GM19025 (cell line): Measurements from ENCODE around the gene PTPRD.
"Not testable (repeated sequence)": the region's sequence is repeated elsewhere in the genome, so short reads cannot be mapped to it uniquely, and the experiment has no call there.

ENCODE experiments used
- ATAC-seq: cut with Tn5 transposase; IDR thresholded peaks from one replicate; pipeline ENCODE4 v1.9.1; 2021; ENCODE audit warnings: mild to moderate bottlenecking, low read depth, moderate library complexity; ENCODE audit not compliant: unreplicated experiment

Gene PTPRD

DNA sequence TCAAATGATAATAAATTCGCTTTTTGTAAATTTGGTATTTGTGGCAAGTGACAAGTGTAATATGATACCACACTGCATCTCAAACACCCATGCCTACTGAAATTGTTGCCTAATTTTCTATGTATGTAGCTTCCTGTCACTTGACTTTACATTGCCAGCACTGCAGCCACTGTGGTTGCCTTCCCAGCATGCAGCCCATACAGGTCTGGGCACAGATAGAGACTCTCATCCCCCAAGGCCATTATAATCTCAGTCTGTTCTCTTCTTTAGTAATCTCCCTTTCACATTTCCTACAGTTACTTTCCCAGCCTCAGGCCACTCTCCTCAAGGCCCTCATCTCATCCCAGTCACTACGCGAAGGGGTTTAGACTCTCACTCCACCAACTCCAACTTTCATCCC lies 1200.6 kb downstream of the PTPRD start:
- ATAC-seq = no peak

DNA sequence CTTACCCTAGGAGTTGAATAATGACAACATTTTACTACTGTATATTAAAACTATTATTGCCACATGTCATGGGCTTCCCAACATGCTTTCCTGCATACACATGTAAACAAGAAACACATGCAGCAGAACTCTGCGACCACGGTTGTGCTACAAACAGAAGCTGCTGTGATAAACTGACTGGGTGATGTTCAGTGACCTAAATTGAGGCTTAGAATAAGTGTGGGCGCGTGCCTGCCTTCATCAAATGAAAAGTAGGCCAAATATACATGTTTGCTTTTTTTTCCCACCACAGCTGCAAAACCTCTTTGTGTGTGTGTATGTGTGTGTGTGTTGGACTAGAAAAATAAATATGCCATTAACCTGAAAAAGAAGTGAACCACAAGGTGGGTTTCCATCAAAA lies 1202.1 kb downstream of the PTPRD start:
- ATAC-seq = no peak

DNA sequence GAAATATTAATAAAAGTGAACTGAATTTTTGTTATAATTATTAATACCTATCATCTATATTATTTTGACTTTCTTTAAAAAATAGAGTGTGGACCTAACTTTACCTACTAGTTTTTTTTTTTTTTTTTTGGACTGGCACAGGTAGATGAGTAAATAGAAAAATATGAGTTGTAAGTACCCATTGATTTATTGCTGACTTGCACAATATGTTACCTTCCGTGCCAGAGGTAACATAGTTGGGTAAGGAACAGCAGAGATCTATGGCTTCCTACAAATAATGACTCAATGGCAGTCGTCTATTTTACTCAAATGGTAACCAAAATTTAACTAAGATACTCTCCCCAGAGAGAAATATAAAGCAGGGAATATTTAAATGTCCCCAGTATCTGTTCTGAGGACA lies 1212.8 kb downstream of the PTPRD start:
- ATAC-seq = no peak

DNA sequence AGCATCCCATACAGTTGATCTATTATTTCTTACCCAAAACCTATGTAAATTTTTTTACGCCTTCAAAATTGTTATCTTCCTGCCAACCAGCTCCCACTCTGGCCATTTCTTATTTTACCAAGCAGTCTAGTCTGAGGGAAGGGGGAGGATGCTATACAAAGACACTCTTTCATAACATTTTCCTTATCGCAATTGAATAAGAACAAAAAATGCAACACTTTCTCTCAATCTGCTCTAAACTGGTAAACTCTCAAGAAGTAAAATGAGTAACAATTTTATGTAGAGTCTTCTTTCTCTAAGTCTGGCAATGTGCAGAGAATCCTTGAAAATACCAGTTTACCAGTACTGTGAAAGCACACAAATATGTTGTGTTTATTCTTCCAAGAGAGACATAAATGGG lies 1216.3 kb downstream of the PTPRD start:
- no peak for ATAC-seq

DNA sequence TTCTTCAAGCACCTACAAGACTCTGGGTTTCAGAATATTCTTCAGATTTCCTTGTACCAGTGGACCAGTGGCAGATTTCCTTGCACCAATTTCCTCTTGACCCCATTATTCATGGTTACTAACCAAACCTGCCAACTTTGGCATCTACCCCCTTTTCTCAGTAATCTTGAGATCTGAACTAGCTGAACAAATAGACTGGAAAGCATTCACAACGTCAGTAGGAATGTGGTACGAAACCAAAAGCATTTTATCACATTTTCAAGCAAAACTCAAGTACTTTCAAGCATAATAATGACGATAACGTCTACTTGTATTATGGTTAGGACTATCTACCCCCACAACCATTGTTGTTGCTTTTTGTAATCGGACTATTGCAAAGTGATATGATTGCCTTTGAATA lies 1217.3 kb downstream of the PTPRD start:
- ATAC-seq = no peak

DNA sequence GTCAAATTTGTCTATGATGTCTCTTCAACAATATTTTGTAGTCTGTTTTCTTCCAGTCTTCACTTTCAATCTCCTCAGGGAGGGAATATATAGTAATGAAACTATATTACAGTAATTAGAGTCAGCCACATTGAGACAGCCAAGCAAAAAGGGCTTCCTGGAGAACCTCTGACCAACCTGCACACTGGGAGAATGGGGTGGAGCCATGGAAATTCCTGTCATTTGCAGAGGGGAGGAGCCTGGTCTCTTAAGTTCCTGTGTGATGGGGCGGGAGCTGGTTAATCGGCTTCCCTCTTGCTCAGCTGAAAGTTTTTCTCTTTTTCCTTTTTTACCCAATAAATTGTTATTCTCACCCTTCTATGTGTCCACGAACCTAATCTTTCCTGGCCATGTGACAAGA lies 1220.0 kb downstream of the PTPRD start:
- no peak for ATAC-seq

DNA sequence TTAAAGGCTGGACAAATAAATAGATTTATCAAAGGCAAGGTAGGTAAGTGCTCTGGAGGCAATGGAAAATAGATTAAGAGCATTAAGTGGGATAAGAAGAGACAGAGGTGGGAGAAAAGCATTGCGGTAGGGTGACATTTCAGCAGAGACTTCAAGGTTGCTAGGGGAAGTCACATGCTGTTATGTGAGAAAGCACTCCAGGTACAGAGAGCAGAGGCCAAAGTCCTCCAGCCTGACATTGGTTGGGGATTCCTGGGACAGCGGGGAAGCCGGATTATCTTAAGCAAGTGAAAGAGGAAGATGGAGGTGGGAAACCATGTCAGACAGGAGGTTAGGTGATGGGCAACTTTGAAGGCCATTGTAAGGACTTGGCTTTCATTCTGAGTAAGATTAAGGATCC lies 1222.9 kb downstream of the PTPRD start:
- ATAC-seq = no peak

DNA sequence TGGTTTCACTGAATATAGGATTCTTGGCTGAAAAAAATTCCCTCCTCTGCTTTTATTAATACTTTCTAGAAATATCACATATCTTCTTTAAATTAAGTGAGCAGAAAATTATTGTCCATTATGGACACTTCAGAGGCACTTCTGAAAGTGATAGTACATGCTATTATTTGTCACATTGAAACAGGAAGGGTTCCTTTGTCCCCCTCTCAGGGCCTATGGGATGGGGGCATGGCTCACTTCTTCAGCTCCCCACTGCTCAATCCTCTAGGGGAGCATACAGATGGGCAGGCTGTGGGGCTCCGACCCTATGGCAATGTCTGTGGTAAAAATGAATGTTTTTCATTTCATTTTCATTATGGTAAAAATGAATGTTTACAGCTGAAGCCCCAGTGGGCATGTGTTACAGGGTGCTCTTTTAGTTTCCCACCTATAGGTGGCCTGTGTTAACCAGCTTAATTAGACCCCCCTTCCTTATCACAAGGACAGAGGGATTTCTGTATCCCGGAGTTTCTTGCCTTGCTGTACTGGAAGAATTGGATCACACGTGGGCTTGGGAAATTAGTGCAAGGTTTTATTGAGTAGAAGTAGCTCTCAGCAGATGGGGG lies 1225.2 kb downstream of the PTPRD start:
- ATAC-seq = no peak

DNA sequence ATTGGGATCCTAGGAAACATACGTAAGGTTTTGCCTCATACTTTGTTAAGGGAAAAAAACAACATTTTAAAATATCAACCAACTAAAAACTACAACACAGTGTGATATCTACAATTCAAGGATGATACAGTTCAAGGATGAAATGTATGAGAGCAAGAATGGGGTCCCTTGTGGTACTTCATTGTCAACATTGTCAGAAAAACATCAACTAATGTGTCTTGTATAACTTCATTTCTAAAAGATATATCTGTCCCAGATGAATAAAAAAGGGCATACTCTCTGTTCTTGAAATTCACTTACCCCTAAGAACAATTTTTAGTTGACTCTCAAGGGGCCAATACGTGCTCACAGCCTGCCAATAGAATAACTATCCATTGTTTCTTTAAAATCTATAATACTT lies 1250.5 kb downstream of the PTPRD start:
- no peak for ATAC-seq

DNA sequence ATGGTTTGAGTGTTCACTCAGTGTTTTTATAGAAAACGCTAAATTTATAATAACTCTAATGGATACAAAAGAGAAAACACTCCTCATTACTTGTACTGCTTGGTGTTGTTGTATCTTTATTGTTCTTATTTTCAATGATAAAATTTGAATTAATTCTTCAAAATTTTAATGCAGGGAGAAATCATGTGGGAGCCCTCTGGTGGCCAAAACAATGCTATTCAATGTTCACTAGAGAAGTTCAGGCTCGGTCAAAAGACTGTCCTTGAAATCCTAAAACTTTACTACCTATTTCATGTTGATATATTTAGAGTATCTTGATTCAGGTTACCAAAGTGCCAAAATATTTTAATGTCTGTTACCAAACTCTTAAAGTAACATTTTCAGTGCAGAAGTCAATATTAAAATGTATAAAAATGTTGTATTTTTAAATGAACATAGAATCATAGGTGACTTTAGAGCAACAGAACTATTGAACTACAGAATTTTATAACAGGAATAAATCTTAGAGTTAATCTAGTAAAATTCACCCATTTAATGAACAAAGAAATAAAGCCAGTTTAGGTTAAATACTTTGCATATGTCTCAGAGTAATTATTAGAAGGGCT lies 1259.8 kb downstream of the PTPRD start:
- ATAC-seq = no peak

DNA sequence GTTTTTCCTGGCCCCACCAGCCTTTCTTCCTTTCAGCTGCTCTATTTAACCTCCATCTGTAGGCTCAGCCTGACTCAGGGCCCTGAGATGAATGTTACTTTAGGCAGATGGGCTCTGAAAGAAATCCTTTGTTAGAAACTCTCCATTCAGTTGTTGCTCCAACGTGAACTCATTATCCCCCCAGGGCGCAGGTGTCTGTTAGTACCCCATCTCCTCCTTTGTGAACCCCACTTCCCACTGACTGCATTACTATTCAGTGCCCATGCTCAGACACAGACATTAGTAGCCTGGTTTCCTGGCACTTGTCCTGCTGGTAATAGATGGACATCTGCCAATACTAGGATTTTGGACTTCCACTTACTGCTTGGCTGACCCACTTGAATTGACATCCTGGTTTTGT lies 1271.6 kb downstream of the PTPRD start:
- no peak for ATAC-seq

DNA sequence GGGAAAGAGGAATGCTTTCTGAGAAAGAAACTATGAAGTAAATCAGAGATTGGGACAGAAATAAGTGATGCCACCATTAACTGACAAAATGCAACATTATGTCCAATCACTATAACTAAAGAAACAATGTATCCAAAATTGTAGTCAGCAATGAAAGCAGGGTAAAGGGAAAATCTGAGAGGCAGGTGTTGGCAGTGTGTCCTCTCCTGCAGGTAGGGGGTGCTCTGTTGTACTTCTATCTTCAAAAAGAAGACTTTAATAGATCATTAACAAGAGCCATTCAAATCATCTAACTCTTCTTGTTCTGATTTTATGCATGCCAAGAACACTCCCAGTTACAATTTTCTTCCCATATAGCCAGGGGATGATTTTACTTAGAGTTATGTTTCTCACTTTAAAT lies 1275.7 kb downstream of the PTPRD start:
- ATAC-seq = no peak

DNA sequence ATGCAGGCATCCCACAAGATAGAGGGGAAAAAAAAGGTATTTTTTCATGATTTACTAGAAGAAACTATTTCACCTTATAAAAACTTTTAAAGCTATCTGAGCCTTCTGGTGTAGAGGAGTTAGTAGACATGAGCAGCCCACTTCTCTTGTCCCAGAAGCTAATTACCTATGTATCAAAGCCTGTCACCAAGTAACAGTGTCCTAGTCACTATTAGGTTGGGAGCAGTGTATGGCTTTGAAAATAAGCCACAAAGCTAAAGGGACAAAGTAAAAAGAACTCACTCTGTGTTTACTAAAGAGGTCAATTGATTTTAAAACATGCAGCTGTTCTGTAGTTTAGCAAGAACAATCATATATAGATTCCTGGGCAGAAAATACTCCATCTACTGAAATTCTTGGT lies 1286.1 kb downstream of the PTPRD start:
- ATAC-seq = no peak

DNA sequence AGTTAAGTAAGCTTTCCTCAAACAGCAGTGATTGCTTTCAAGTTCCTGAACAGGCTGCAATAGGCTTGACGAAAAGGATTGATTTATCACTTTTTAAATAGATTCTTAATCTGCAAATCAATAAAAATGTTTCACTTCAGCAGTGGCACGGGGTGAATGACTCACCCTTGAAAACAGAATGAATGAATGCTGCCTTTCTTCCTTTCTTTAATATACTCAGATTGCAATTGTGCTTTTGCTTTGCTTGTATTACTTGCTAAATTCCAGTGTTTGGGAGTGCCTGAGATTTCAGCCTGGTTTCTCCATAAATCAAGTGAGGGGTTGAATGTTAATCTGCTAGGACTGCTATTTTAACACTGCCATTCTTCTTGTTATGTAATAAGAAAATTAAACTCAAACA lies 1293.8 kb downstream of the PTPRD start:
- no peak for ATAC-seq

DNA sequence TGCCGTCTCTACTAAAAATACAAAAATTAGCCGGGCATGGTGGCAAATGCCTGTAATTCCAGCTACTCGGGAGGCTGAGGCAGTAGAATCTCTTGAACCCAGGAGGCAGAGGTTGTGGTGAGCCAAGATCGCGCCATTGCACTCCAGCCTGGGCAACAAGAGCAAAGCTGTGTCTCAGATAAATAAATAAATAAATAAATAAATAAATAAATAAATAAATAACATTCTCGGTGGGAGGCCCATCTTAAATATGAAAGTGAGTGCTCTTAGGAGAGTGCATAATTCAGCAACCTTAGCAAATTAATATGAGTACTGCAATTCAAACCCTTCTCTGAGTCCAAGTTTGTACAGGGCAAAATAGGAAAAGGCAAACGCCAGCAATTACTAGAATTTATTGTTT lies 1302.1 kb downstream of the PTPRD start:
- ATAC-seq = not testable (repeated sequence)

DNA sequence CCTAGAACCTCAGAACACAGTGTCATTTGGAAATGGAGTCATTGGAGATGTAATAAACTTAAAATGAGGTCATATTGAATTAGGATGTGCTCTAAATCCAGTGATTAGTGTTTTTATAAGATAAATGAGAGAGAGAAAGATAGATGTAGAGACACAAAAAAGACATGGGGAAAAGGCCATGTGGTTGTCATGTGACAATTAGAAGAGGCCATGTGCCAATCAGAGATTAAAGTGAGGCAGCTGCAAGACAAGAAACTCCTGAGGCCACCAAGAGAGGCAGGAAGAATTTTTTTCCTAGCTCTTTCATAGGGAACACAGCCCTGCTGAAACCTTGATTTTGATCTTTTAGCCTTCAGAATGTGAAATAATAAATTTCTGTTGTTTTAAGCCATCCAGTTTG lies 1307.2 kb downstream of the PTPRD start:
- no peak for ATAC-seq

DNA sequence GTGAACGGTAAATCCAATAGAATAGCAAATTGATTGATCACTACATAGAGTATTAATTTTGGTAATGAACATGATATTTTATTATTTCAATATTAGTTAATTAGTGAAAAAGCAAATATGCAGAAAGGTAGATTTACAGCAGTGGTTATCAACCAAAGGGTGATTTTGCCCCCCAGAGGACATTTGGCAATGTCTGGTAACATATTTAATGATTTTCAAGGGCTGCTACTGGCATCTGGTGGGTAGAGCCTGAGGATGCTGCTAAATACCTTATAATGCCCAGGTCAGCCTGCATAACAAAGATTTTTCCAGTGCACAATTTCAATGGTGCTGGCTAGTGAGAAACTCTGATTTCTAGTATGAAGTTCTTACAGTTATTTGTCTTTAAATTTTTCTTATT lies 1313.7 kb downstream of the PTPRD start:
- ATAC-seq = no peak

DNA sequence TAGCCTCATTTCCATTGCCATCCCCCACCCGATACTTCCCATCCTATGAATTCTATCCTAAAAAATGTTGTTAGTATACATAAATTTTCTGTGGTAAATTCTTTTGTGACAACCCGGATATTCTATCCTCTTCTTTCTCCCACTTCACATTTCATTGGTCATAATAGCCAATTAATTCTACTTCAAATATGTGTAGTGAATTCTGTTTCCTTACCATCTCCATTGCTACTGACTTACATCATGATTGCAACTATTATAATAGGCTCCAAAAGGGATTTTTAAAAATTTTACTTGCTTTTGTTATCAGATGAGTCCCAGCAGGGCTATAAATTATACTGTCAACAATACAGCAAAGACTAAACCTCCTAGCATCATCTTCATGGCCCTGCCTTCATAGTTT lies 1326.8 kb downstream of the PTPRD start:
- ATAC-seq = no peak

DNA sequence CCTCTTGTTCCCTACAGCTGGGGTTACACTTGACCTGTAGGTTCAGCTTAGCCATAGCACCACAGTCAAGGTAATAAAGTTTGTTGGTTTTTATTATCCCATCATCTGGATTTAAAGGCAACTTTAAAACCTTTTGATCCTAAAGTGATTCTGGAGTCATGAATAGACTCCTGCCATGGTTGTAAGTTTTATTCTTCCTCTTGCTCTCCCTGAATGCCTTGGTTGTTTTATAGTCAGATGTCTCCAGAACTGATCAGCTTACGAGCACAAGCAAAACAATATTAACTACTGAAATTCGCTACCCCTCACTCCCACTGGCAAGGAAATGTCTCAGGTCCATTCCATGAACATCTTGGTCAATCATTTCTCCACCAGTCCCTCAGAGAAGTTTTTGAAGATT lies 1328.6 kb downstream of the PTPRD start:
- no peak for ATAC-seq

DNA sequence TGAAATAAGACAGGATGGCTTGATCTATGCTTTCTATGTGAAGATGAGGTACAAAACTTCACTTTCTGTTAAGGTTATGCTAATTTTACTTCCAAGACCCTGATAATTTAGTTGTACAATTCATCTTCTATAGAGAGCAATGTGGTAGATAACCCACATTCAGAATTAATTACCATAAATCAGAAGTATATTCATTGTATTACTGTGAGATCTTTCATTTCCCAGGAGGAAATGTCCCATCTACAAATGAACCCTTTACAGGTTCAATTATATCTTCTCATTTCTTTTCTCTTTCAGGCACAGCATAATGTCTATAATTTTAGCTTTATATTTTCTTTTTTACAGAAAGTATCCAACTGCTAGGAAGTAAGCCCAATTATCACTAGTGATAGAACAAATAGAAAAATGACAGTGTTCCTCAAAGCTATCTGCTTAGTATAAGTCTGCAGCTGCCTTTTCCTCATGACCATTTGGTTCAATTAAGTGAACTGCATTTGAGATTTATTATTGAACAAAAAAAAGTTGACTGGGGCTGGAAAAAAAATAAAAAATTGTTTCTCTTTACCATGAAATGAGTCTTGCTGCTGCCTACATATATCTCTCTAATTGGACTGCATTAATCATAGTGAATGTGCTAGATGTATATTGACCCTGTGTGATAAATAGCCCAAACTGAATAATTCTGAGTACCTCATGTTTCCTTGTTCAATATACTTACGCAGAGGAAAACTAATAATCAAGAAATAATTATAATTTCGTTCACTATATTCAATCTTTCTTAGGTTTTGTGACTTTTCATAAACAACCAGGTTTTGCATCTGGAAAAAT lies 1329.4 kb downstream of the PTPRD start:
- no peak for ATAC-seq

DNA sequence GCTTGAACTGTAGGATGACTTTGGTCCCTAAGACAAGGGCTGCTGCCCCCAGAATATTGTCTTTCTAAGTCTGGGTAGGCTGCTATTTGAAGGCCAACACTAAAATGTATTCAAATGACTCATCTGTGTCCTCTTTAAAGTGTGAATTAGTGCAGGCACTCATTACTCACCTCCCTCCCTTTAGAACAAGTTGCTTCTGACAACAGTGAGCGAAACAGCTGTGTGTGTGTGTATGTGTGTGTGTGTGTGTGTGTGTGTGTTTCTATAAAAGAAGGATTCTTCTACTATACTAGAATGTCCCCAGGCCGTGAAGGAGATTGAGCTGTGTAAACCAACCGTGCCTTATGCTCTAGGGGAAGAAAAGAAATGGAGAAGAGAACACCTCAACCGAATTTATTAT lies 1337.2 kb downstream of the PTPRD start:
- no peak for ATAC-seq

DNA sequence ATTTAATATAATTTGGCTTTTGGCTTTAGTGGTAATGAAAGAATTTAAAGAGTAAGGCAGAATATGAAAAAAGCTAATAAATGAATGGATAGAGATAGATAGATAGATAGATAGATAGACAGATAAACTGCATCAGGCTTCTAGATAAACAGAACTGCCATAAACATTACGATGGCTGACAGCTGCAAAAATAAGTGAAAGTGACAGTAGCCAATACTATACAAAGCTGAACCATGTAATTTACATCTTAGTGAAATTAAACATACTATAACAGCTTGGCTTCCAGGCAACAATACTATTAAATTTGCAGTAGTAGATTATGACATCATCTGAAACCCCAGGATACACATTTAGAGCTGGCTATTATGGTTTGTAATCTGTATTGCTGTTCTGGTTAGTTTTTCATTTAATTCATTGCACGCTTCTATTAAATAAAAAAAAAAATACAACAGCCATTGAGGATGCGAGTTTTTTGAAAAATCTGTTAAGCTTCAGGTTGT lies 1354.8 kb downstream of the PTPRD start:
- no peak for ATAC-seq
